DND-41 (cell line): ENCODE data around the gene FBXL5.

ENCODE experiments used
- CTCF ChIP-seq: IDR thresholded peaks from 2 replicates; pipeline ENCODE4 v1.5.1; 2012; ENCODE audit warnings: borderline replicate concordance, low read length, moderate library complexity, mild to moderate bottlenecking; ENCODE audit not compliant: poor library complexity, severe bottlenecking; ENCODE audit errors: extremely low read depth
- EZH2 ChIP-seq: IDR thresholded peaks from 3 replicates; pipeline ENCODE4 v1.6.1; 2012; ENCODE audit warnings: borderline replicate concordance, low read depth, mild to moderate bottlenecking, moderate library complexity, low read length, inconsistent platforms; ENCODE audit not compliant: severe bottlenecking

- no peak for TF ChIP-seq EZH2
- TF ChIP-seq CTCF = no peak
These were observed 43.0 kb downstream of the FBXL5 start for GRCh38 chr4:15612136-15612535.
